Measurements from ENCODE around the gene PUSL1.

GRCh38 chr1:1349256-1350012 is 41.0 kb downstream of the PUSL1 start, which contains the start of gene DVL1:
- TF ChIP-seq FOXM1 (IDR thresholded peaks at IDR 0.05; ENCODE audit: borderline replicate concordance) (no peak), L3MBTL2 (conservative IDR thresholded peaks at IDR 0.05) (no peak), FOXK2 (IDR thresholded peaks at IDR 0.05) (no peak), PKNOX1 (IDR thresholded peaks at IDR 0.05) (no peak), ZNF384 (IDR thresholded peaks at IDR 0.05) (no peak), ELF4 (IDR thresholded peaks at IDR 0.05) (no peak)

Measured in HEK293T (cell line).